GM12864 (cell line): ENCODE data around the gene UXT.

ENCODE experiments used
- DNase-seq: peaks from one replicate; pipeline ENCODE4 v3.0.0-alpha.2; 2011; ENCODE audit warnings: low read depth
- H3K4me3 ChIP-seq: 2 replicates; pipeline ENCODE4 v1.5.1; 2011; ENCODE audit warnings: mild to moderate bottlenecking, low read depth, low read length, control low read depth
- CTCF ChIP-seq: IDR thresholded peaks from 2 replicates; pipeline ENCODE4 v1.5.1; 2011; ENCODE audit warnings: low read depth, mild to moderate bottlenecking, moderate library complexity, low read length, control low read depth, inconsistent platforms; ENCODE audit errors: missing control alignments

Gene UXT

GRCh38 chrX:47649781-47650163 is 9.2 kb downstream of the UXT start:
- TF ChIP-seq CTCF = no peak
- DNase-seq = no peak
- H3K4me3 ChIP-seq = peak overlapping the region; percentile 79

GRCh38 chrX:47649271-47649670 is 9.7 kb downstream of the UXT start:
- no peak for DNase-seq
- TF ChIP-seq CTCF = no peak
- H3K4me3 ChIP-seq = peak overlapping the region; percentile 79

- no peak for TF ChIP-seq CTCF
- DNase-seq = no peak
- no peak overlapping the region; the same call in 1 of the 2 replicates for H3K4me3 ChIP-seq
These were observed 10.6 kb downstream of the UXT start for GRCh38 chrX:47648376-47648775.

- H3K4me3 ChIP-seq = no peak overlapping the region
- DNase-seq = no peak
- no peak for TF ChIP-seq CTCF
These were observed 12.3 kb downstream of the UXT start for GRCh38 chrX:47646636-47647035.

GRCh38 chrX:47645530-47645929 is 13.4 kb downstream of the UXT start:
- no peak for DNase-seq
- no peak for TF ChIP-seq CTCF
- H3K4me3 ChIP-seq = no peak overlapping the region

- peak; percentile 63 for TF ChIP-seq CTCF
- no peak overlapping the region for H3K4me3 ChIP-seq
- no peak for DNase-seq
These were observed 14.4 kb downstream of the UXT start for GRCh38 chrX:47644557-47645091.

- no peak for DNase-seq
- no peak overlapping the region for H3K4me3 ChIP-seq
- peak; percentile 12 for TF ChIP-seq CTCF
These were observed 15.1 kb downstream of the UXT start for GRCh38 chrX:47643926-47644325.
